NCI-H2196 (cell line): ENCODE results near the gene XPNPEP3.
"Not testable (repeated sequence)": the region's sequence is repeated elsewhere in the genome, so short reads cannot be mapped to it uniquely, and the experiment has no call there.

Experiments used
- DNase-seq: peaks from one replicate; lab custom pipeline; 2025; ENCODE audit not compliant: unreplicated experiment; lab: John Stamatoyannopoulos, UW

The XPNPEP3 gene

DNA sequence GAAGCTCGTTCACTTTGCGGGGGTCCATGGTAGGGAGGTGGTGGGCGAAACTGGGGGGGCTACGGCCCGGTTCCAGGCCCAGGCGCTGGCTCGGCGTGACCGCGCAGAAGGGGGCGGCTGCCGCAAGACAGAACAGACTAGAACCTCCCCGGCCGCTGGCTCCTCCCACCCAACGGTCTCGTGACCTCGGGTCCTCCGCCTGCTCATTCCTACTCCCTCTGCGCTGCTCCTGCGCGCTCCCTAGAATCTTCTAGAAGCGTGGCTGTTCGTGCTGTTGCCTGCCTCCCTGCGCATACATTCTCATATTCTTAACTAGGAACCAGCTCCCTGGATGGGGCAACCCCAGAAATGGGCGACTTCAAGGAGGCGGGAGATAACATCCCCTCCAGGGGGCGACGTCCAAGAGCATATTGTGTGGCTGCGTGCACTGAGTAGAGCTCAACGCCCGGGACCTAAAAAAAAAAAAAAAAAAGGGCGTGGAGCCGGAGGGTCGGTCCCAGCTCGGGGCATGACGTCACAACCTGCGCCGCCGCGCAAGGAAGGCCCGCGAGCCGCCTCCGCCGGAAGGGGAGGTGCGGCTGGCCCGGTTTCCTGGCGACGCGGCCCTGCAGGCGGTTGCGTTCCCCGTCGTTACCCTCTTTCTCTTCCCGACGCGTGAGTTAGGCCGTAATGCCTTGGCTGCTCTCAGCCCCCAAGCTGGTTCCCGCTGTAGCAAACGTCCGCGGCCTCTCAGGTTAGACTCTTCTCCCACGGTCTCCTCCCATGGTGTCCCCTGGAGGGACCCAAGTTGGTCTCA lies at the start of gene XPNPEP3, which contains the start of gene ST13:
XPNPEP3 (plus strand) TSS at position 636 of the 796 bp plus-strand sequence; CDS start at position 670, 34 bp downstream.
ST13 (minus strand) TSS at position 127 of the 796 bp plus-strand sequence; CDS start at position 28, 99 bp downstream.
- peak; percentile 95 for DNase-seq

GRCh38 chr22:40808018-40808841 lies 48.7 kb upstream of the XPNPEP3 start:
- no peak for DNase-seq

GRCh38 chr22:40813912-40814315 lies 43.0 kb upstream of the XPNPEP3 start:
- DNase-seq, result no peak

GRCh38 chr22:40817737-40818136 lies 39.2 kb upstream of the XPNPEP3 start:
- DNase-seq, result no peak

GRCh38 chr22:40818192-40818746 lies 38.7 kb upstream of the XPNPEP3 start:
- no peak for DNase-seq

DNA sequence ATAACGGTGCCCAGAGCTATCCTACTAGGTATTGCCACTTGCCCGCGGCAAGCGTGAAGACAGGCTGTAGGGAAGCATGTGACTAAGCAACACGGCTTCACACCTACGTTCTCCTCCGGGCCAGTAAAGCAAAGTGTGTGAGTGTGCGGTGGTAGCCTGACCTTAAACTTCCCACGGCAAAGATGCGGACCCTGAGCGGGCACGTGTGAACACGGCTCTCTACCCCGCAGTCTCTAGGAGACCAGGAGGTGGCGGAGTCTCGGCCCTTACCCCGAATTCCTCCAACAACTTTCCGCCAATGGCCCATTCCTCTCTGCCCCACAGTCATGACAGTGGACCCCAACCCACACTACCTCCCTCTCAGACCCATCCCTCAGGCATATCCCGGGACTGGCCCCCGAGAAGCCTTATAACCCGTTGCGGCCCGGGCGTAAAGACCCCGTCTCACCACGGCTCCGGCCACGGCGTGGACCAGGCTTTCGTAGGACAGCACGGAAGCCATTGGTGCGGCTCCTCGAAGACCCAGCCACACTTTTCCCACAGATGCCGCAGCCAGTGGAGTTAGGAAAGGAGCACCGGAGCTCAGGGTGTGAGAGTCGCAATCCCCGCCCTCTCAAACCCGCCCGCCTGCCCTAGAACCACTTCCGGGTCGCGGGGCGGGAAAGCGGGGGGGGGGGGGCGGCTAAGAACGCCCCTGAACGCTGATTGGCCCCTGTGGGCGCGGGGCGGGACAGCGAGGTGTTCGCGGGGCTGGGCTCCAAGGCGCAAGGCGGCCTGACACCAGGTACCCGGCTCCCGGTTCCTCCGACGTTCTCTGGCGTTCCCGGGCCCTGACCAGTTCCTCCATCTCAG lies 38.0 kb upstream of the XPNPEP3 start, which contains the start of gene SLC25A17:
SLC25A17 (minus strand) TSS at position 600 of the 852 bp plus-strand sequence; CDS start at position 502, 98 bp downstream.
- peak; percentile 94 for DNase-seq

- DNase-seq, result peak; percentile 43
Observed at GRCh38 chr22:40819599-40820140, 37.3 kb upstream of the XPNPEP3 start.

GRCh38 chr22:40823426-40823825 lies 33.5 kb upstream of the XPNPEP3 start:
- no peak for DNase-seq

DNA sequence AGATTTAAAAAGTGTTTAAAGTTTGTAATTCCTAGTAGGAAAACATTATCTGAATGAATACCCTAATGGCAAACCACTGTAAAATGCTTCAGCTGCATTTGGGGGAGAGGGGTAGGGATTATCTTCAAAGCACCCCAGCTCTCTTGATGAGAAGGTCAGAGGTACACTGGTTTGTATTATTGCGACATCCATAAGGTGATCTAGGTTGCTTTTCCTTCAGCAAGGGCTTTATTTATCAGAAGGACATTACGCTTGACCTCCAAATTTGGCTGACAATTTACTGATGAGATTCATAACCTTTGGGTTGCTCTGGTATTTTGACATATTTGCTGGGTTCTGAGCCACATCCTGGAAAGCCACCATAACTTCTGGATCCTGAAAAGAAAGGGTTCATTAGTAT lies 30.7 kb upstream of the XPNPEP3 start:
- not testable (repeated sequence) for DNase-seq

DNA sequence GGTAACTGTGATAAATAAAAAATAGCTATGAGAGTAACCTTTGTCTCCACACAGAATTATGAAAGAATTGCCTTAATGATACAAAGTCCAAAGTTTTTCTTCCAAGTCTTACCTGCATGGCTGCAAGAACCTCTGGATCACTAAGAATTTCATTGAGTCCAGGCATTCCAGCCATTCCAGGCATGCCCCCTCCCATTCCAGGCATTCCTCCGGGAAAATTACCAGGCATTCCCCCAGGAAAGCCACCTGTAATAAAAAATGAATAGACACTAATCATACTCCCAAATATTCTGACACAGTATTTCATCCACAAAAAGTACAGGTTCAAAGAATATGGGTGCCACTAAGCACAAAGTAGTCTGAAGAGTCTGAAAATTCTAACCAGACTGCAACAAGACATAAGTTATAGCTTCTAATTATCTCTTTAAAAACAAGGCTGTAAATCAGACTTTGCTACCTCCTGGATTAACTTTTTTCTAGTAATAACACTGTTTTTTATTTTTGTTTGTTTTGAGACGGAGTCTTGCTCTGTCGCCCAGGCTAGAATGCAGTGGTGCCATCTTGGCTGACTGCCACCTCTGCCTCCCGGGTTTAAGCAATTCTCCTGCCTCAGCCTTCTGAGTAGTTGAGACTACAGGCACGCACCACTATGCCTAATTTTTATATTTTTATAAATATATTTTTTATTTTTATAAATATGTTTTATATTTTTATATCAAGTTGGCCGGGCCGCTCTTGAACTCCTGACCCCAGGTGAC lies 29.8 kb upstream of the XPNPEP3 start:
- no peak for DNase-seq

DNA sequence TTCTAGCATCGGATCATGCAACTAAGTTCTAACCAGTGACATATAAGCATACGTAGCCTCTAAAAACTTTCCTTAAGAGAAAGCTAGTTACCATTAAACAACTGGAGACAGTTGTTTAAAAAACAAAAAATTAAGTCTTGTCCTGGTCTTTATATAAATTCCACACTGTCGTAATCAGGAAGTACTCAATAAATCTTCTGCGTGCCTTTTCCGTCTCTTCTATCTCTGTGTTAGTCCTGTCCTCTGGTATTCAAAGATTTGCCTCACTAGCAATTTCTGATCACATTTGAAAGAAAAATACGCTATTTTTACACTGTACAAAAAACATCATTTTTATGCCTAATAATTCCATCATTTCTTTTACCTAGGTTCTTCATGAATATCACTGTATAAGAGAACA lies 27.8 kb upstream of the XPNPEP3 start:
- DNase-seq, result no peak

DNA sequence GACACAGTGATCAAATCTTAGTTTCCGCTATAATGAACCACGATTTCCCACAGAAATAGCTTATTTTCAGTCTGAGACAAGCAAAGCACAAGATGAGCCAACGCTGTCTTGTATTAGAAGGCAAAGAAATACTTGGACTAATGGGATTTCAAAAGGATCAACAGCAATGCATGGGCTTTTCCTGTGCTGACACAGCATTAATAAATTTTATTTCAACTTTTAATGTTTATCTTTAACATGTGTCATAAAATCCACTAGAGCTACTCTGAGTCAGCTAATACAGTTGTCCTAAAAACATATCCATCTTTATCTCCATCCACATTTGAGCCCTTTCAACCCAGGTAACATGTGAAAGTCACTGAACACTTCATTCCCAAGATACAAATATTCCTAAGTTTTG lies 22.3 kb upstream of the XPNPEP3 start:
- DNase-seq, result no peak

DNA sequence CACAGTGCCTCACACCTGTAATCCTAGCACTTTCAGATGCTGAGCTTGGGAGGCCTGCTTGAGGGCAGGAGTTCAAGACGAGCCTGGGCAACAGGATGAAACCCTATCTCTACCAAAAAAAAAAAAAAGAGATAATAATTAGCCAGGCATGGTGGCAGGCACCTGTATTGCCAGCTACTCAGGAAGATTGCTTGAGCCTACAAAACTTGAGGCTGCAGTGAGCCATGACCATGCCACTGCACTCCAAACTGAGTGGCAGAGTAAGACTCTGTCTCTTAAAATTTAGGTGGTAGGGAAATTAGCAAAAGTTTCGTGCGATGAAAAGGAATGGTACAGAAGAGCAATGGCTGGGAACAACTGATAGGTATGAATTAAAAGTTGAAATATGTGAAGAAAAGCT lies 18.5 kb upstream of the XPNPEP3 start:
- peak; percentile 40 for DNase-seq

- DNase-seq, result no peak
Observed at GRCh38 chr22:40844951-40845350, 12.0 kb upstream of the XPNPEP3 start.

DNA sequence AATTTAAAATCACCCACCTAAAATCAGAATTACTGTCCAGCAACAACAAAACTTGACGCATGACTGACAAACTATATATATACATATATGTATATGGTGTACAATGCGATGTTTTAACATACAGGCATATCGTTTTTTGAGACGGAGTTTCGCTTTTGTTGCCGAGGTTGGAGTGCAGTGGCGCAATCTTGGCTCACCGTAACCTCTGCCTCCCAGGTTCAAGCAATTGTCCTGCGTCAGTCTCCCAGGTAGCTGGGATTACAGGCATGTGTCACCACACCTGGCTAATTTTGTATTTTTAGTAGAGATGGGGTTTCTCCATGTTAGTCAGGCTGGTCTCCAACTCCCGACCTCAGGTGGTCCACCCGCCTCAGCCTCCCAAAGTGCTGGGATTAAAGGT lies 11.1 kb upstream of the XPNPEP3 start:
- DNase-seq, result not testable (repeated sequence)

DNA sequence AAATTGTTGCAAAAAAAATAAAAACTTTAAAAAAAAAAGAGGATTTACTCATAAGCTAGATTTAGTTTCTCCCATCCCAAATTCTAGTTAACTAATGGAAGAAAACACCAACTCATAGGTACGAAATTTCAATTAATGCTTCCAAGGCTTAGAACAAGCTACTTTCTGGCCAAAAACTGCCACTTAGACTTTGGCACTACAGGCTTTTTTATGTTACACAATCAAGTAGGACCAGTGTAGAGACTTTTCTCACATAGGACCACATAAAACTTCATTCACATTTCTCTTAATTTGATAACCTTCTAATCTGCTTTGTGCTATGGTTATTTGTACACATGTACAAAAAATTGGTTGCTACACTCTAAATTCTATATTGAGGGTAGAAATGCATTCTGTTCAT lies 3.6 kb upstream of the XPNPEP3 start:
- DNase-seq, result no peak

GRCh38 chr22:40853961-40854360 lies 3.0 kb upstream of the XPNPEP3 start:
- no peak for DNase-seq

DNA sequence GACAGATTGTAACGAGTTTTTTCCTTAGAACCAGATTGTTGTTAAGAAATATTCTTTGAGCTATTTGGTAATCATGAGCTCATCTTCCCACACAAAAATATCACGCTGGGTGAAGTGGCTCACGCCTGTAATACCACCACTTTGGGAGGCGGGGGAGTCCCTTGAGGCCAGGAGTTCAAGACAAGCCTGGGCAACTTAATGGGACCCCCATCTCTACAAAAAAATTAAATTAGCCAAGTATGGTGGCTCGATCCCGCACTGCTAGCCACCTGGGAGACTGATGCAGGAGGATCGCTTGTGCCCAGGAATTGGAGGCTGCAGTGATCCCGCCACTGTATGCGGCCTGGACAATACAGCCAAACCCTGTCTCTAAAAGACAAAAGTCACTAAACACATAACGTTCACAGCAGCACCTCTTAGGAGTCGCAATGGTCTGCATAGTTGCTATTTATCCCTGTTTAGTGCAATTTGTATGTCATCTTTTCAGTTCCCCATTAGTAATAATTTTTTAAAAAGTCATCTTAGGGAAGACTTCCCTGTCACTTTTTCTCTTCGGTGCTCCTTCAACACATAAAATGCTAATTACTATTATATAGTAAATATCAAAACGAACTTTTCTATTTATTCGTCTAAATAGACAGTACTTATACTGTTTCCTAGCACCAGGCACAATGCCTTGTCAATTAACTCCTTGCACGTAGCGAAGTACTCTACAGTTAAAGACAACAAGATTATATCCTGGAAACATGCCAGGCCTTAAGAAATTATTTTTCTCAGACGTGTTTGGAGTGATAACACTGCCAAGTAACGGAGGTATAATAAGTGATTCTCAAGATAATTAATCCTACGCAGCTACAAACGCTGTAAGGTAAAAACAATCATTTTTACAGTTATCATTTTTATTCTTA lies 1.6 kb upstream of the XPNPEP3 start:
- DNase-seq, result no peak
